NCI-H82 treated with DMSO at 0.1 percent for 48 hours (cell line): ENCODE results near the gene ATXN10.
A peak's percentile ranks its signal among the peaks of the same experiment; 100 is the strongest.

Experiments
- DNase-seq: peaks from one replicate; lab custom pipeline; 2025; ENCODE audit not compliant: unreplicated experiment; lab: John Stamatoyannopoulos, UW

ATXN10 gene

GRCh38 chr22:45756558-45756957 lies 84.9 kb downstream of the ATXN10 start:
- DNase-seq: no peak

- DNase-seq: no peak
Measured at GRCh38 chr22:45757068-45757467, 85.4 kb downstream of the ATXN10 start.

- no peak for DNase-seq
Measured at GRCh38 chr22:45757936-45758335, 86.3 kb downstream of the ATXN10 start.

GRCh38 chr22:45758603-45759002 lies 87.0 kb downstream of the ATXN10 start:
- DNase-seq: no peak

- DNase-seq: no peak
Measured at GRCh38 chr22:45760682-45761081, 89.0 kb downstream of the ATXN10 start.

GRCh38 chr22:45762545-45763235 lies 91.1 kb downstream of the ATXN10 start:
- DNase-seq: no peak

GRCh38 chr22:45763236-45763624 lies 91.6 kb downstream of the ATXN10 start:
- no peak for DNase-seq

GRCh38 chr22:45768490-45768889 lies 96.9 kb downstream of the ATXN10 start:
- peak; percentile 38 for DNase-seq

GRCh38 chr22:45769569-45770210 lies 98.1 kb downstream of the ATXN10 start:
- DNase-seq: no peak

- DNase-seq: no peak
Measured at GRCh38 chr22:45770506-45770905, 98.9 kb downstream of the ATXN10 start.

GRCh38 chr22:45771057-45771456 lies 99.4 kb downstream of the ATXN10 start:
- no peak for DNase-seq

- no peak for DNase-seq
Measured at GRCh38 chr22:45771711-45772110, 100.1 kb downstream of the ATXN10 start.

GRCh38 chr22:45772743-45773142 lies 101.1 kb downstream of the ATXN10 start:
- DNase-seq: no peak

- DNase-seq: no peak
Measured at GRCh38 chr22:45774001-45774670, 102.5 kb downstream of the ATXN10 start.

- no peak for DNase-seq
Measured at GRCh38 chr22:45775062-45775461, 103.4 kb downstream of the ATXN10 start.

GRCh38 chr22:45775569-45776312 lies 104.1 kb downstream of the ATXN10 start:
- DNase-seq: no peak

- DNase-seq: no peak
Measured at GRCh38 chr22:45776313-45776585, 104.6 kb downstream of the ATXN10 start.

GRCh38 chr22:45777046-45777851 lies 105.6 kb downstream of the ATXN10 start:
- no peak for DNase-seq

GRCh38 chr22:45777852-45778375 lies 106.3 kb downstream of the ATXN10 start:
- DNase-seq: no peak

GRCh38 chr22:45781459-45781858 lies 109.8 kb downstream of the ATXN10 start:
- no peak for DNase-seq

- DNase-seq: no peak
Measured at GRCh38 chr22:45781966-45782365, 110.3 kb downstream of the ATXN10 start.
